ENCODE results near the gene NEDD4. TPM values are rescaled to one million over a fixed set of nuclear protein-coding genes. Genes with fewer than 3 reads are reported as not detected.

The NEDD4 gene
- polyA plus RNA-seq, 1 donor (not counting 4 experiments of a cell fraction or from before 2014, with no cell fraction given) = 24.3 TPM

GRCh38 chr15:56038707-56039106, 45.3 kb upstream of the NEDD4 start:
- Histone ChIP-seq H3K9me3 (ENCODE audit: control insufficient read depth, low read depth, low read length) (no peaks in the 10 kb centered on the region), H3K9me1 (ENCODE audit: control insufficient read depth, extremely low read depth, insufficient read depth, low read length) (no peaks in the 10 kb centered on the region), H3K36me3 (ENCODE audit: control insufficient read depth in 2 of 2, extremely low read depth in 1 of 2, insufficient read depth in 2 of 2, low read length in 2 of 2) (no peaks in the 10 kb centered on the region), H3K4me2 (ENCODE audit: control insufficient read depth, extremely low read depth, insufficient read depth, low read depth, low read length) (no peak overlapping the region), H3K79me2 (ENCODE audit: control insufficient read depth, insufficient read depth, low read length) (no peaks in the 10 kb centered on the region), H3K27ac (ENCODE audit: control insufficient read depth, insufficient read depth, low read length) (peak overlapping the region; percentile 91), H3K9ac (ENCODE audit: control insufficient read depth, extremely low read depth, insufficient read depth, low read length) (no peak overlapping the region), H4K20me1 (ENCODE audit: control insufficient read depth, extremely low read depth, insufficient read depth, low read length) (no peaks in the 10 kb centered on the region), H3K4me1 (ENCODE audit: control insufficient read depth, extremely low read depth, insufficient read depth, low read length) (peaks cover 50% of the 10 kb centered on the region), H2AFZ (ENCODE audit: control insufficient read depth, low read length) (no peak overlapping the region), H3K27me3 (ENCODE audit: control insufficient read depth, extremely low read depth, insufficient read depth, low read length) (no peaks in the 10 kb centered on the region), H3K4me3 (ENCODE audit: control insufficient read depth in 2 of 3, extremely low read depth in 1 of 3, insufficient read depth in 2 of 3, low read depth in 1 of 3, low read length in 3 of 3) (no peak overlapping the region)
- FAIRE-seq = no peak
- TF ChIP-seq CTCF (optimal IDR thresholded peaks at IDR 0.05 in 1 of 3, IDR thresholded peaks at IDR 0.05 in 1 of 3, conservative IDR thresholded peaks at IDR 0.05 in 1 of 3; ENCODE audit: extremely low read depth in 1 of 3, insufficient read depth in 2 of 3, low read length in 3 of 3) (no peak), EZH2 (IDR thresholded peaks at IDR 0.05; ENCODE audit: low read length) (no peak)
- DNase-seq (ENCODE audit: low read depth, low spot score) = no peak
- dilution Hi-C loops (cut with MboI; ENCODE audit: extremely low pct_ligation_motif_present, low sequenced_read_pairs) = no loop called here

- FAIRE-seq = no peak
- Histone ChIP-seq H3K36me3 (ENCODE audit: control insufficient read depth in 2 of 2, extremely low read depth in 1 of 2, insufficient read depth in 2 of 2, low read length in 2 of 2) (no peaks in the 10 kb centered on the region), H3K79me2 (ENCODE audit: control insufficient read depth, insufficient read depth, low read length) (no peaks in the 10 kb centered on the region), H3K9ac (ENCODE audit: control insufficient read depth, extremely low read depth, insufficient read depth, low read length) (no peak overlapping the region), H3K9me3 (ENCODE audit: control insufficient read depth, low read depth, low read length) (no peaks in the 10 kb centered on the region), H3K4me1 (ENCODE audit: control insufficient read depth, extremely low read depth, insufficient read depth, low read length) (peaks cover 48% of the 10 kb centered on the region), H3K27ac (ENCODE audit: control insufficient read depth, insufficient read depth, low read length) (peak overlapping the region; percentile 91), H3K27me3 (ENCODE audit: control insufficient read depth, extremely low read depth, insufficient read depth, low read length) (no peaks in the 10 kb centered on the region), H4K20me1 (ENCODE audit: control insufficient read depth, extremely low read depth, insufficient read depth, low read length) (no peaks in the 10 kb centered on the region), H3K4me3 (ENCODE audit: control insufficient read depth in 2 of 3, extremely low read depth in 1 of 3, insufficient read depth in 2 of 3, low read depth in 1 of 3, low read length in 3 of 3) (no peak overlapping the region), H3K4me2 (ENCODE audit: control insufficient read depth, extremely low read depth, insufficient read depth, low read depth, low read length) (no peak overlapping the region), H2AFZ (ENCODE audit: control insufficient read depth, low read length) (peak overlapping the region; percentile 72), H3K9me1 (ENCODE audit: control insufficient read depth, extremely low read depth, insufficient read depth, low read length) (no peaks in the 10 kb centered on the region)
- no peak for TF ChIP-seq CTCF (optimal IDR thresholded peaks at IDR 0.05 in 1 of 3, IDR thresholded peaks at IDR 0.05 in 1 of 3, conservative IDR thresholded peaks at IDR 0.05 in 1 of 3; ENCODE audit: extremely low read depth in 1 of 3, insufficient read depth in 2 of 3, low read length in 3 of 3)
- no peak for TF ChIP-seq EZH2 (IDR thresholded peaks at IDR 0.05; ENCODE audit: low read length)
- dilution Hi-C loops (cut with MboI; ENCODE audit: extremely low pct_ligation_motif_present, low sequenced_read_pairs) = no loop called here
- no peak for DNase-seq (ENCODE audit: low read depth, low spot score)
Measured at GRCh38 chr15:56038015-56038414, 44.6 kb upstream of the NEDD4 start.

Data from keratinocyte (primary cell).